GM10248 (cell line): Measurements from ENCODE around the gene NOTCH4.

Experiments used
- CTCF ChIA-PET: fragments of 300-600 bp; sonication (Branson Sonifier 250); formaldehyde crosslinking; extraction: SDS; loops from one replicate; lab custom pipeline; 2021; ENCODE audit warnings: antibody characterized with exemption; lab: Yijun Ruan, JAX
- POLR2A ChIA-PET: fragments of 350-650 bp; sonication (Branson Sonifier 250); formaldehyde crosslinking; extraction: SDS; loops from one replicate; lab custom pipeline; 2020; ENCODE audit warnings: antibody characterized with exemption; lab: Yijun Ruan, JAX
- DNase-seq: peaks from one replicate; pipeline ENCODE4 v3.0.0; 2012; ENCODE audit errors: extremely low spot score
- CTCF ChIP-seq: IDR thresholded peaks from 2 replicates; pipeline ENCODE4 v1.5.1; 2012; ENCODE audit warnings: mild to moderate bottlenecking, low read depth; ENCODE audit errors: extremely low read depth, missing control alignments, control extremely low read depth

The NOTCH4 gene

GRCh38 chr6:32191696-32192607, 31.9 kb downstream of the NOTCH4 start:
- DNase-seq = no peak
- POLR2A ChIA-PET = interaction anchor here (1.4 to 1.8 kb wide), 2 partner anchors 10 to 15 kb away, joined by 5 to 9 read pairs; no protein-coding TSS in a partner anchor
- no peak for TF ChIP-seq CTCF
- CTCF ChIA-PET = interaction anchor here (0.8 to 1.0 kb wide), 2 partner anchors 16 to 62 kb away, joined by 3 to 4 read pairs; partner anchors contain the start of genes AGPAT1 and FKBPL

GRCh38 chr6:32190911-32191677, 32.8 kb downstream of the NOTCH4 start:
- DNase-seq = no peak
- ChIA-PET POLR2A (no interaction called here), CTCF (interaction anchor here (1.0 to 1.1 kb wide), 2 partner anchors 12 to 62 kb away, joined by 3 to 4 read pairs; partner anchors contain the start of genes ATF6B and RNF5)
- TF ChIP-seq CTCF = no peak

- DNase-seq = peak; percentile 86
- CTCF ChIA-PET = interaction anchor here (1.0 to 1.1 kb wide), 2 partner anchors 11 to 61 kb away, joined by 3 to 4 read pairs; partner anchors contain the start of genes ATF6B and RNF5
- TF ChIP-seq CTCF = no peak
- POLR2A ChIA-PET = interaction anchor here (0.6 to 0.9 kb wide), 4 partner anchors 11 to 660 kb away, joined by 3 to 5 read pairs (median 3); no protein-coding TSS in a partner anchor
Observed at GRCh38 chr6:32190054-32190851, 33.6 kb downstream of the NOTCH4 start, which contains the start of gene PBX2. PBX2 (minus strand) TSS chr6:32190202; CDS start chr6:32189915, 287 bp downstream.

GRCh38 chr6:32189742-32190053, 34.2 kb downstream of the NOTCH4 start:
- ChIA-PET POLR2A (interaction anchor here (0.8 to 0.9 kb wide), 2 partner anchors 11 to 12 kb away, joined by 3 read pairs; no protein-coding TSS in a partner anchor), CTCF (interaction anchor here (1.0 kb wide), 1 partner anchor 11 kb away, joined by 3 read pairs; the partner anchor contains the start of gene RNF5)
- no peak for TF ChIP-seq CTCF
- no peak for DNase-seq

GRCh38 chr6:32189069-32189741, 34.7 kb downstream of the NOTCH4 start:
- no peak for TF ChIP-seq CTCF
- CTCF ChIA-PET = no interaction called here
- POLR2A ChIA-PET = no interaction called here
- no peak for DNase-seq
